CD14-positive monocyte (primary cell): ENCODE data around the gene ZNF555. TPM values are rescaled to one million over a fixed set of nuclear protein-coding genes. Genes with fewer than 3 reads are reported as not detected.

Experiments used
- DNase-seq, 3 donors: peaks; one replicate each; pipeline ENCODE4 v3.0.0-alpha.2; 2011 to 2022
- H2AFZ ChIP-seq: 2 replicates; pipeline ENCODE4 v1.6.0; 2012; ENCODE audit warnings: mild to moderate bottlenecking, low read depth, low read length, inconsistent platforms; ENCODE audit not compliant: insufficient read depth, poor library complexity, severe bottlenecking
- H3K27ac ChIP-seq, 2 donors: 1 replicate in 1 of 2; 2 replicates in 1 of 2; pipeline ENCODE4 v1.5.1; 2012 to 2013; ENCODE audit warnings: low read length in 2 of 2, control low read depth in 1 of 2, inconsistent platforms in 1 of 2, low read depth in 1 of 2, mild to moderate bottlenecking in 1 of 2
- H3K27me3 ChIP-seq, 2 donors: one replicate each; pipeline versions ENCODE4 v1.6.0 to v1.6.1; 2011 to 2013; ENCODE audit warnings: low read length in 2 of 2; ENCODE audit not compliant: control insufficient read depth in 2 of 2, insufficient read depth in 2 of 2
- H3K36me3 ChIP-seq, 2 donors: replicated peaks in 1 of 2; 1 replicate in 1 of 2; 2 replicates in 1 of 2; pipeline versions ENCODE4 v1.5.1 to v1.6.1; 2012 to 2013; ENCODE audit warnings: low read length in 2 of 2, control low read depth in 1 of 2, inconsistent platforms in 1 of 2, mild to moderate bottlenecking in 1 of 2; ENCODE audit not compliant: insufficient read depth in 2 of 2, control insufficient read depth in 1 of 2
- H3K4me1 ChIP-seq, 2 donors: 1 replicate in 1 of 2; 2 replicates in 1 of 2; pipeline versions ENCODE4 v1.5.1 to v1.6.1; 2012 to 2013; ENCODE audit warnings: low read length in 2 of 2, control low read depth in 1 of 2, inconsistent platforms in 1 of 2, mild to moderate bottlenecking in 1 of 2, moderate library complexity in 1 of 2; ENCODE audit not compliant: insufficient read depth in 2 of 2, control insufficient read depth in 1 of 2
- H3K4me2 ChIP-seq: replicated peaks from 2 replicates; pipeline ENCODE3; 2012; ENCODE audit warnings: low read length, moderate library complexity, mild to moderate bottlenecking; ENCODE audit not compliant: poor library complexity, severe bottlenecking; ENCODE audit errors: extremely low read depth
- H3K4me3 ChIP-seq, 3 experiments: fragments of 200-600 bp in 1 of 3; sonication (generic) in 1 of 3; replicated peaks in 1 of 3; 1 replicate in 2 of 3; 2 replicates in 1 of 3; pipeline ENCODE4 v1.5.1; 2011 to 2013; ENCODE audit warnings: low read length in 3 of 3, mild to moderate bottlenecking in 3 of 3, control low read depth in 2 of 3, low read depth in 2 of 3, inconsistent platforms in 1 of 3, moderate library complexity in 1 of 3
- H3K79me2 ChIP-seq: 2 replicates; pipeline ENCODE4 v1.6.0; 2012; ENCODE audit warnings: mild to moderate bottlenecking, control low read depth, inconsistent platforms, low read length, moderate library complexity; ENCODE audit not compliant: insufficient read depth
- H3K9ac ChIP-seq: 2 replicates; pipeline ENCODE4 v1.6.0; 2017; ENCODE audit warnings: low read length, mild to moderate bottlenecking; ENCODE audit not compliant: insufficient read depth, poor library complexity, severe bottlenecking
- H3K9me3 ChIP-seq, 2 donors: replicated peaks in 1 of 2; 1 replicate in 1 of 2; 2 replicates in 1 of 2; pipeline versions ENCODE4 v1.5.1 to v1.6.1; 2012 to 2013; ENCODE audit warnings: low read length in 2 of 2, control low read depth in 1 of 2; ENCODE audit not compliant: control insufficient read depth in 1 of 2, insufficient read depth in 1 of 2
- H4K20me1 ChIP-seq: 2 replicates; pipeline ENCODE4 v1.6.0; 2012; ENCODE audit warnings: mild to moderate bottlenecking, low read length, control low read depth, moderate library complexity; ENCODE audit not compliant: insufficient read depth
- H3K27ac Mint-ChIP-seq, 7 donors: one replicate each; pipeline ENCODE4 v1.8.0; 2020; ENCODE audit warnings: mild to moderate bottlenecking in 7 of 7, mixed read lengths in 7 of 7, moderate library complexity in 6 of 7, inconsistent platforms in 2 of 7
- H3K27me3 Mint-ChIP-seq, 3 donors: one replicate each; pipeline ENCODE4 v1.8.0; 2021 to 2022; ENCODE audit warnings: low read depth in 3 of 3, mild to moderate bottlenecking in 3 of 3, mixed read lengths in 3 of 3, moderate library complexity in 3 of 3, inconsistent platforms in 1 of 3
- H3K36me3 Mint-ChIP-seq, 2 donors: one replicate each; pipeline ENCODE4 v1.8.0; 2020; ENCODE audit warnings: mixed read lengths in 2 of 2, inconsistent platforms in 1 of 2, mild to moderate bottlenecking in 1 of 2
- H3K4me1 Mint-ChIP-seq: one replicate; pipeline ENCODE4 v1.8.0; 2020; ENCODE audit warnings: mild to moderate bottlenecking, mixed read lengths
- H3K4me3 Mint-ChIP-seq, 2 donors: one replicate each; pipeline ENCODE4 v1.8.0; 2020; ENCODE audit warnings: mild to moderate bottlenecking in 2 of 2, mixed read lengths in 2 of 2, moderate library complexity in 1 of 2
- H3K9me3 Mint-ChIP-seq, 7 donors: one replicate each; pipeline ENCODE4 v1.8.0; 2020 to 2022; ENCODE audit warnings: mixed read lengths in 7 of 7, mild to moderate bottlenecking in 6 of 7, moderate library complexity in 6 of 7, inconsistent platforms in 2 of 7
- WGBS: methylation state at CpG from one replicate; pipeline ENCODE4 v1.1.5; 2013; ENCODE audit warnings: missing lambda C conversion rate; ENCODE audit not compliant: insufficient coverage; 5-methylcytosine and 5-hydroxymethylcytosine counted together
- intact Hi-C, 2 donors: fragments of 100-400 bp; cut with micrococcal nuclease; formaldehyde crosslinking; loops; one replicate each; pipeline versions ENCODE4 v1.15.0 to v1.15.1; 2023
- polyA plus RNA-seq, 3 donors: library from polyadenylated mRNA; depleted of rRNA in 1 of 3; unstranded in 2 of 3; stranded (reverse) in 1 of 3; fragments of 300-500 nt in 2 of 3; fragments of >200 nt in 1 of 3; fragmentation: Illumina TruSeq in 2 of 3; gene quantifications; 1 replicate in 2 of 3; 2 replicates in 1 of 3; pipeline ENCODE4 v1.2.3, GENCODE V29; 2012 to 2021
- TF ChIP-seq, protein P1 (sequence below): fragments of 200-600 bp; IDR thresholded peaks from one replicate; pipeline ENCODE4 v1.8.0; 2022; ENCODE audit warnings: antibody characterized with exemption, mild to moderate bottlenecking

ZNF555 gene
- polyA plus RNA-seq, 3 donors: 2.2 to 2.9 (median 2.6) TPM

DNA sequence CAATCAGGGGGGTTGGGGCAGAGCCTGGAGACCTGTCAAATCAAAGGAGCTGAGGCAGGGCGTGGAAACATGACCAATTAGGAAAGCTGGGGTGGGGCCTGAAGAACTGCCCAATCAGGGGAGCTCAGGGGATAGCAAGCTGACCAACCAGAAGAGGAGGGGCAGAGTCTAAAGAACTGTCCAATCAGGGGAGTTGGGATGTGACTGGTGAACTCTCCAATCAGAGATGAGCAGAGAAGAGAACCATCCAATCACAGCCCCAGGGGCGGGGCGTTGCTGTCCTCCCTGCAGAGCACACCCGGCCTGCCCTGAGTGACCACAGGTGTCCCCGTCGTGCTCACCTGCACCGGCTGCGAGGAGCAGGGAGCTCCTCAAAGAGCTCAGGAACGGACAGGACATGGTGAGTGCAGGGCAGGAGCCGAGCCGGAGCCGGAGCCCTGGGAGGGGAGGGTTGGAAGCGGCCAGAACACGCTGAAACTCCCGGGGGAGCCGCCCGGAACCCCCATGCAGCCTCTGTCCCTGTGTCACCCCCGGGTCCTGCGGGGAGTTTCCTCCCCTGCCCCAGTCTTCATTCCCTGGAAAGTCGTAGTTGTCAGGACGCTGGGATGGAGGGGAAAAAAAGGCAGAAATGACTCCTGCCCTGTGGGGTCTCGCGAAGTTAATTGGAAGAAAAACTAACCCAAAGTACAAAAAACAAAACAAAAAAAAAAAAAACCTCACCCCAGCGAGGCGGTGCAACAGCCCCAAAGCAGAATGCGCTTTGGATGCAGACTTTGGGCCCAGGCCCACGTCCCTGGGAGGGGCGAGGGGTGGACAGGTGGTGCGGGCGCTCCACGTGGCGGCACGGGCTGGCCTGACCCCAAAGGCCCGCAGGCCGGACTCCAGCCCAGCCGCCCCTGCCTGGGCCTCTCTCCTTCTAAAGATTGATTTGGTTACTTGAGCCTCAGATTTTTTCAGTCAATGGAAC, 26.0 kb downstream of the ZNF555 start, which contains the start of gene ZNF556:
TSS of gene ZNF556 (plus strand) at position 311 of the 967 bp plus-strand sequence. CDS start at position 398, 87 bp downstream.
- Histone ChIP-seq H3K27ac (no peak within 1 kb of the TSS), H3K79me2 (no peaks in the 10 kb centered on the region), H3K9me3 (peaks cover 0 to 8% of the 10 kb centered on the region in 2 donors), H3K4me2 (no peak within 1 kb of the TSS), H2AFZ (no peak within 1 kb of the TSS), H3K4me3 (no peak within 1 kb of the TSS), H3K9ac (no peak within 1 kb of the TSS), H3K36me3 (no peaks in the 10 kb centered on the region), H3K4me1 (no peaks in the 10 kb centered on the region), H4K20me1 (no peaks in the 10 kb centered on the region), H3K27me3 (no peaks in the 10 kb centered on the region)
- Mint-ChIP-seq H3K4me1 (no peaks in the 10 kb centered on the region), H3K27me3 (peaks cover 0 to 1% (median 0%) of the 10 kb centered on the region in 3 donors), H3K36me3 (no peaks in the 10 kb centered on the region), H3K27ac (no peak within 1 kb of the TSS), H3K9me3 (peaks cover 13 to 49% (median 25%) of the 10 kb centered on the region in 7 donors), H3K4me3 (no peak within 1 kb of the TSS)
- WGBS: 97% methylated on average over 21 of the region's 36 CpGs
- intact Hi-C loops: loop anchor here in 1 of 2 donors (5.0 kb wide), 1 partner anchor 55 kb away; no protein-coding TSS in a partner anchor
- DNase-seq: no peak
- TF ChIP-seq, protein P1, sequence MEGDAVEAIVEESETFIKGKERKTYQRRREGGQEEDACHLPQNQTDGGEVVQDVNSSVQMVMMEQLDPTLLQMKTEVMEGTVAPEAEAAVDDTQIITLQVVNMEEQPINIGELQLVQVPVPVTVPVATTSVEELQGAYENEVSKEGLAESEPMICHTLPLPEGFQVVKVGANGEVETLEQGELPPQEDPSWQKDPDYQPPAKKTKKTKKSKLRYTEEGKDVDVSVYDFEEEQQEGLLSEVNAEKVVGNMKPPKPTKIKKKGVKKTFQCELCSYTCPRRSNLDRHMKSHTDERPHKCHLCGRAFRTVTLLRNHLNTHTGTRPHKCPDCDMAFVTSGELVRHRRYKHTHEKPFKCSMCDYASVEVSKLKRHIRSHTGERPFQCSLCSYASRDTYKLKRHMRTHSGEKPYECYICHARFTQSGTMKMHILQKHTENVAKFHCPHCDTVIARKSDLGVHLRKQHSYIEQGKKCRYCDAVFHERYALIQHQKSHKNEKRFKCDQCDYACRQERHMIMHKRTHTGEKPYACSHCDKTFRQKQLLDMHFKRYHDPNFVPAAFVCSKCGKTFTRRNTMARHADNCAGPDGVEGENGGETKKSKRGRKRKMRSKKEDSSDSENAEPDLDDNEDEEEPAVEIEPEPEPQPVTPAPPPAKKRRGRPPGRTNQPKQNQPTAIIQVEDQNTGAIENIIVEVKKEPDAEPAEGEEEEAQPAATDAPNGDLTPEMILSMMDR: no peak

DNA sequence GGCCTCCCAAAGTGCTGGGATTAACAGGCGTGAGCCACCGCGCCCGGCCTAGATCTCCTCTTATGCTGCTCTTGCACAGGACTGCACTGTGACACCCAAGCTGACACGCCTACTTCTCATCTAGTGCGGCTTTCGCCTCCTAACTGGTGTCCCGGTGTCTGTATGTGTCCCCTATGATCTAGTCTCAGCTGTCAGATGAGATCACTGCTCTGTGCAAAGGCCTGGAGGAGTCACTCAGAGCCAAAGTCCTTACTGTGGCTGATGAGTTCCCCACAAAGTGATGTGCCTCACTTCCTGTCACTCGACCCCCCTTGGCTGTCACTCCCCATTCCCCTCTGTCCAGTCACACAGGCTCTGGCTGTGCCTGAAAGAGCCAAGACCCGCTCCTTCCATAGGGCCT, 28.3 kb downstream of the ZNF555 start:
- Histone ChIP-seq H3K9ac (no peak overlapping the region), H3K4me3 (no peak overlapping the region), H3K79me2 (no peaks in the 10 kb centered on the region), H3K4me2 (no peak overlapping the region), H3K9me3 (peaks cover 0 to 8% of the 10 kb centered on the region in 2 donors), H4K20me1 (no peaks in the 10 kb centered on the region), H3K4me1 (no peaks in the 10 kb centered on the region), H3K27ac (no peak overlapping the region), H2AFZ (no peak overlapping the region), H3K36me3 (no peaks in the 10 kb centered on the region), H3K27me3 (no peaks in the 10 kb centered on the region)
- H3K9me3 Mint-ChIP-seq: peaks cover 13 to 48% (median 26%) of the 10 kb centered on the region in 7 donors
- H3K4me1 Mint-ChIP-seq: peaks cover 4% of the 10 kb centered on the region
- no peaks in the 10 kb centered on the region for H3K36me3 Mint-ChIP-seq
- intact Hi-C loops: loop anchor here (5.0 to 10.0 kb wide), 3 partner anchors 52 to 225 kb away; partner anchors contain the start of gene ZNF554 (in 1 of the 2)
- peak overlapping the region in 1 of 7 donors; percentile 51 for H3K27ac Mint-ChIP-seq
- TF ChIP-seq, protein P1: no peak
- H3K27me3 Mint-ChIP-seq: peaks cover 0 to 3% (median 2%) of the 10 kb centered on the region in 3 donors
- DNase-seq: no peak
- no peak overlapping the region for H3K4me3 Mint-ChIP-seq
- WGBS: 81% methylated on average over 10 of the region's 10 CpGs
